ENCODE measurements around the gene FAM47C.

DNA sequence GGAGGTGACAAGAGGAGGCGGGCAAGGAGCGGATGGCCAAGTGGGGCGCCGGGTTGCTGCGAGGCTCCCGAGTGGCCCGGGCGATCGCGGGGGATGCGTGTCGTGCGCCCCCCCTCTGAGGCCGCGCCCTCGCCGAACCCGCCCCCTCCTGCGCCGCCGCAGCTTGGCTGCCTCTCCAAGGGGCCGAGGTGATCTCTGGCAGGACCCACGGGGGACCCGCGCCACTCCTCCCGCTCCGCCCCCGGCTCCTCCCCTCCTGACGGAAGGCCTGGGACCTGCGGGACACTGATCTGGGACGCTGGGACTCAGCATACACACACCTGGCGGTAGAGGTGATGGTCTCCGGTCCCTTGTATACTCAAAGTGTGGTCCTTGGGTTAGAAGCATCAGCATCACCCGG, 21.9 kb upstream of the FAM47C start:
- TF ChIP-seq CTCF (IDR thresholded peaks at IDR 0.05): no peak
- no peak for TF ChIP-seq POLR2AphosphoS5 (IDR thresholded peaks at IDR 0.05)
